Measurements from ENCODE around the gene MCEMP1.

MCEMP1 gene

GRCh38 chr19:7655581-7655980 is 21.3 kb upstream of the MCEMP1 start:
- no peak overlapping the region for H3K4me3 ChIP-seq (ENCODE audit: low read depth, low read length)
- H3K36me3 ChIP-seq, result no peaks in the 10 kb centered on the region
- H3K27me3 ChIP-seq (ENCODE audit: insufficient read depth, low read depth, severe bottlenecking), result no peaks in the 10 kb centered on the region
- no peaks in the 10 kb centered on the region for H3K9me3 ChIP-seq (ENCODE audit: severe bottlenecking)
- TF ChIP-seq, protein P1, sequence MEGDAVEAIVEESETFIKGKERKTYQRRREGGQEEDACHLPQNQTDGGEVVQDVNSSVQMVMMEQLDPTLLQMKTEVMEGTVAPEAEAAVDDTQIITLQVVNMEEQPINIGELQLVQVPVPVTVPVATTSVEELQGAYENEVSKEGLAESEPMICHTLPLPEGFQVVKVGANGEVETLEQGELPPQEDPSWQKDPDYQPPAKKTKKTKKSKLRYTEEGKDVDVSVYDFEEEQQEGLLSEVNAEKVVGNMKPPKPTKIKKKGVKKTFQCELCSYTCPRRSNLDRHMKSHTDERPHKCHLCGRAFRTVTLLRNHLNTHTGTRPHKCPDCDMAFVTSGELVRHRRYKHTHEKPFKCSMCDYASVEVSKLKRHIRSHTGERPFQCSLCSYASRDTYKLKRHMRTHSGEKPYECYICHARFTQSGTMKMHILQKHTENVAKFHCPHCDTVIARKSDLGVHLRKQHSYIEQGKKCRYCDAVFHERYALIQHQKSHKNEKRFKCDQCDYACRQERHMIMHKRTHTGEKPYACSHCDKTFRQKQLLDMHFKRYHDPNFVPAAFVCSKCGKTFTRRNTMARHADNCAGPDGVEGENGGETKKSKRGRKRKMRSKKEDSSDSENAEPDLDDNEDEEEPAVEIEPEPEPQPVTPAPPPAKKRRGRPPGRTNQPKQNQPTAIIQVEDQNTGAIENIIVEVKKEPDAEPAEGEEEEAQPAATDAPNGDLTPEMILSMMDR (IDR thresholded peaks at IDR 0.05; ENCODE audit: low read depth, low read length), result no peak
- no peak overlapping the region for H3K27ac ChIP-seq
- DNase-seq, result no peak

- Histone ChIP-seq H3K36me3 (no peaks in the 10 kb centered on the region), H3K27me3 (ENCODE audit: insufficient read depth, low read depth, severe bottlenecking) (no peaks in the 10 kb centered on the region), H3K9me3 (ENCODE audit: severe bottlenecking) (no peaks in the 10 kb centered on the region), H3K4me3 (ENCODE audit: low read depth, low read length) (no peak overlapping the region), H3K27ac (no peak overlapping the region)
- TF ChIP-seq, protein P1 (IDR thresholded peaks at IDR 0.05; ENCODE audit: low read depth, low read length), result no peak
- no peak for DNase-seq
Observed at GRCh38 chr19:7657131-7657751, 19.6 kb upstream of the MCEMP1 start.

DNA sequence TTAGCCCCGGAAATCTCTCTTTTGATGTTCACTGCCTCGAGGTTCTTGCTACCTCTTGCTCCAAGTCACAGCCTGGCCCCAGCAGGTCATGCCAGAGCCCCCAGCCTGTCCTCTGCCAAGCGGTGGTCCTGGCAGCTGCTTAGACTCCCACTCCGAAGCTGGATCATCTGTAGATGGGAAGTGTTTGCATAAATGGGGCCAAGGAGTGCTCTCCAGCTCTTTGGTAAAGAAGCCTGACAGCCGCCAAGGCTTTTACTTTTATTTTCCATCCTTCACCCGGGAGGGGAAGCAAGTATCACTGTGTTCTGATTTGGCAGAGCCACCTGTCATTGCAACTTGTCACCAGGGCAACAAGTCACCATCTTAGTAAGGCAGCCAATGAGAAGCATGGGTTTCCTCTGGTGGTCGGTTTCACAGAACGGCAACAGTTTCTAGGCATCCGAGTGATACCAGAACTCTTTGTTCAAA is 18.6 kb upstream of the MCEMP1 start:
- no peak for DNase-seq
- TF ChIP-seq, protein P1 (IDR thresholded peaks at IDR 0.05; ENCODE audit: low read depth, low read length), result no peak
- no peaks in the 10 kb centered on the region for H3K9me3 ChIP-seq (ENCODE audit: severe bottlenecking)
- H3K27me3 ChIP-seq (ENCODE audit: insufficient read depth, low read depth, severe bottlenecking), result no peaks in the 10 kb centered on the region
- no peak overlapping the region for H3K27ac ChIP-seq
- H3K36me3 ChIP-seq, result no peaks in the 10 kb centered on the region
- no peak overlapping the region for H3K4me3 ChIP-seq (ENCODE audit: low read depth, low read length)

- Histone ChIP-seq H3K36me3 (no peaks in the 10 kb centered on the region), H3K4me3 (ENCODE audit: low read depth, low read length) (no peak overlapping the region), H3K27me3 (ENCODE audit: insufficient read depth, low read depth, severe bottlenecking) (no peaks in the 10 kb centered on the region), H3K27ac (no peak overlapping the region), H3K9me3 (ENCODE audit: severe bottlenecking) (no peaks in the 10 kb centered on the region)
- TF ChIP-seq, protein P1 (IDR thresholded peaks at IDR 0.05; ENCODE audit: low read depth, low read length), result no peak
- DNase-seq, result no peak
Observed at GRCh38 chr19:7661744-7662538, 14.9 kb upstream of the MCEMP1 start.

GRCh38 chr19:7662657-7663056 is 14.2 kb upstream of the MCEMP1 start:
- TF ChIP-seq, protein P1 (IDR thresholded peaks at IDR 0.05; ENCODE audit: low read depth, low read length), result no peak
- no peaks in the 10 kb centered on the region for H3K27me3 ChIP-seq (ENCODE audit: insufficient read depth, low read depth, severe bottlenecking)
- no peaks in the 10 kb centered on the region for H3K9me3 ChIP-seq (ENCODE audit: severe bottlenecking)
- H3K36me3 ChIP-seq, result no peaks in the 10 kb centered on the region
- no peak overlapping the region for H3K27ac ChIP-seq
- no peak overlapping the region for H3K4me3 ChIP-seq (ENCODE audit: low read depth, low read length)
- DNase-seq, result no peak

All from WERI-Rb-1 (cell line).